ENCODE measurements around the gene CDKN2A.

CDKN2A gene

DNA sequence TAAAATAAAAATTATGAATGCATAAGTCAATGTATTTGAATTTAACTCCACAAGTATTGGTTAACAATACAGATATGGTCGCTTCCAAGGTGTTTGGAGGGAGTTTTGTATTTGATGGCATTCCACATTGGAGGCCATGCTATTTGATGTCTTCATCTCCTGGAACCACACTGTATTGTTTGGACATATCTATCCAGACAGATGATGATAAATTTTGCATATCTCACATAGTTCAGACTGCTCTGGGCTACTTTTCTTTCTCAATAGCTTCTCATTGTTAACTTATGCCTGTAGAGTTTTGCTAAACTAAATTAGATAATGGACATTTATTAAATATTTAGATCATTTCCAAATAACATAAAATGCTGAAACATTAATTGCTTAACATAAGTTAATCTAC is 58.0 kb downstream of the CDKN2A start:
- peak; percentile 2 for DNase-seq

DNA sequence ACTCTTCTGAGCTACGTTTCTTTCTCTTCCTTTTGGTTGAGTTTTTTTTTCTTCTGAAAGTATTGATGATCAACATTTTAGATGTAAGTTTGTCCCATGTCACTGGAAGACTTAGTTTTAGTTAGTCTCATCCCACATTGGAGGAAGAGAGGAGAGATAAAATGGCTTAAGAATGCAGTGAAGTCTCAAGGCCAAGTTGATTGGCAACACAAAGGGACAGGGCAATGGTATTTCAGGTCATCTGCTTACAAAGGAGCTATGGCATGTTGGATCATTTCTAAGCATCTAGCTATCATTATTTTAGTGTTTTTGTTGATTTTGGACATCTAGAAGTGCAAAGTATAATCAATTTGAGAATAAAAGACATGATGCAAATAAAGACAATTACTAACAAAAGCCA is 58.6 kb downstream of the CDKN2A start:
- DNase-seq = no peak

DNA sequence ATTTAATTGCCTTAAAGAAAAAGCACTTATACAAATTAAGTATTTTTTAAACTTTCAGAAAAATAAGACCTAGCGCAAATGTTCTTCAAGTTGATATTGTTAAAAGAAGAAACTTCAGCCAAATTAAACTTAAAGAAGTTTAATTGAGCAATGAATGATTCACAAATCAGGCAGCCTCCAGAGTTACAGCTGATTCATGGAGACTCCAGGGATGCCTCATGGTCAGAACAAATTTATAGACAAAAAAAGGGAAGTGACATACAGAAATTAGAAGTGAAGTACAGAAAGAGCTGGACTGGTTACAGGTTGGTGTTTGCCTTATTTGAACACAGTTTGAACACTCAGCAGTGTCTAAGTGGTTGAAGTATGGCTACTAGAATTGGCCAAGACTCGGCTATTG is 60.3 kb downstream of the CDKN2A start:
- DNase-seq = peak; percentile 41

DNA sequence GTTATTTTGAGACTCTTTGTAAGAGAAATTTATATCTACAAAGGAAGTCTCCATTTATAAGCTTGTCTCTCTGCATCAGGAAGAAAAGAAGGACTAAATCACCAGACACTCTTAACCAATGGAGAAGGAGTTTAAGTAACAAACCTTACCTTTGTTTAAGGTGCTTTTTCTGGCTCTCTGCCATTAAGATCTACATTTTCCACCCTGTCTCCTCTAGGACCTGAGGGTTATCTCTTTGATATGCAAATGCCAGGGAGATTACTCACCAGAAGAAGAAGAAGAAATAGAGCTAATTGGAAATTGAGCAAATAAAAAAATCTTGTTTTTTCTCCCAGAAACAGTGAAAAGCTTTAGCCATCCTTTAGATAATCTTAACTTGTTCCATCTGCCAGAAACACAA is 60.9 kb downstream of the CDKN2A start:
- DNase-seq = no peak

DNA sequence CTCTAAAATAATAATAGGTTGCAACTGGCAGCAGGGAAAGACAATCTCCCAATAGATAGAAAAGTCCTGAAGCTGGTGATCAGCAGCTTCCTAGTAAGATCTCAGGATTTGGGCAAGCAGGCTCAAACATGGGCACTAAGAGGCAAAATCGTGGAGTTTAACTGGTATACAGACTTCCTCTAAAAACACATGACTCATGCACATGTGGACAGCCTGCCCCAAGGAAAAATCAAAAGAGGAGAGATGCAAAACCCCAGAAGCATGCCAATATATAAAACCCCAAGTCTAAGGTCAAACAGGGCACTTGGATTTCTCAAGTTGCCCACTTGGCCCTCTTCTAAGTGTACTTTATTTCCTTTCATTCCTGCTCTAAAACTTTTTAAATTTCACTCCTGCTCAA is 62.8 kb downstream of the CDKN2A start:
- no peak for DNase-seq

DNA sequence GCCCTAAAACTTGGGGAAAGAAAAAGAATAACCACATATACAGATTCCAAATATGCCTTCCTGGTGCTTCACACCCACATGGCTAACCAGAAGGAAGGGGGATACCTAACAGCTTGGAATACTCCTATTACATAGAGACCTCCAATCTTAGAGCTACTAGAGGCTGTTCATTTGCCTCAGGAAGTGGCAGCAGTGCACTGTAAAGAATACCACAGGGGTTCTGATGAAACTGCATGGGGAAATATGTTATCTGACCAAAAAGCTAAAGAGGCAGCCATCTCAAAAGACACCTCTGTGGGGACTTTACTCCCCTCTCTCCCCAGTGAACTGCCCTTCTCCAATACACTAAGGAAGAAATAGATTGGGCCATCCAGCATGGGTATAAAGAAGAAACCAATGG is 66.4 kb downstream of the CDKN2A start:
- DNase-seq = no peak

DNA sequence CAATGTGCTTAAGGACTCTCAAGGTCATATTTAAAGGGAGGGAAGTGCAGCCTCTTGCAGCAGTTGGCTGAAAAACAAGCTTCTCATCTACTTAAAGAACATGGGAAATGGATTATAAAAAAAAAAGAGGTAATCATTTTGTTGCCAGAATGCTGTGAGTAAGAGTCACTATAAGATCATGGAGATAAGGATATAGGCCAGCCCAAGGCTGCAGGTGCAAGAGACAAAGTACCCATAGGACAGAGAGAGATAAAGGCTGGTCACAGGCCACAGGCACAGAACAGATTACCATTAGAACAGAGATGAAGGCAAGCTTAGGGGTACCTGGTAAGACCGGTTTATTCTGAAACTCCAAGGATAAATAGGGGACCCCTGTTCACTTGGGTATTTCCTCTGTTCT is 70.5 kb downstream of the CDKN2A start:
- no peak for DNase-seq

DNA sequence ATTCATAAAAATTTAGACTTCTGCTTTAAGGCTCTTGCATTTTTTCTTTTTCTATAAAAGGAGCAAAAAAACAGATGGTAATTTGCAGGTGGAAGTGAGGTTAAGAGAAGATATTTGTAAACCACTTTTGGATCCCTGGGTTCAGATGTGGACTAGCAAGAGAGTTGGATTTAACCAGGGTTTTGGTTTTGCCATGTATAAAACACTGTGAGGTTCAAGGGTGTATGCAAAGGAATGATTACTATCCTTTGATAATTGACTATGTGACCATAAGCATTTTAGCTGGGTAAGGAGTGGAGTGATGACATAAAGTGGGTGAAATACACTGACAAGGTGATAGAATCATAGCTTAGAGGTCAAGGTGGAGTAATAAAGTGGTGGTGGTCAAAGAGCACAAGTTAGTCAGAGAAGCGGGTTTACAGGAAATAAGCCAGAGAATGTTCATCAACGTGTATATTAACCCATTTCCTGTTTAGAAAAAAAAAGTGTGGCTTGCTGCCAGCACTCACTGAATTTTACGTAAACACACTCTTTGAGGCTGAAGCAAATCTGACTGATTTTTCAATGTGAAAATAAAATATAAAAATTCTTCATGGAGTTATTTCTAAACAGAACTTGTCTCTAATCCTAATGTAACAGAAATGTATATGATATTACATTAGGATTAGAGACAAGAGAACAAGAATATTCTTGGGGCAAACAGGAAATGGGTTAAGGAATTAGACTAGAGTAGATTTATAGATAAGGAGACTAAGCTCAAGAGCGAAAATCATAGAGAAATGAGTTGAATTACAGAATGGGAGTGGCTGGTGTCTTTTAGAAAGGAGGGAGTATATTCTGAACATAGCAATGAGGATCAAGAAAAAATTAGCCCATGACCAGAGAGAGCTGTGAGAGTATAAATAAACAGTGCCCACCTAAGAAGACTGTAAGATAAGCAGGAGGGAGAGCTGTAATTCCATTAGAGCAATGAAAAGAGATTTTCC is 74.5 kb downstream of the CDKN2A start:
- DNase-seq = peak; percentile 67

Measured in fibroblast of skin of abdomen (primary cell).